Memory B cell (primary cell): ENCODE measurements around the gene SLC2A3.
"Not testable (repeated sequence)": the region's sequence is repeated elsewhere in the genome, so short reads cannot be mapped to it uniquely, and the experiment has no call there.

ENCODE experiments used
- ATAC-seq: fragments of 150-1000 bp; cut with Tn5 transposase; 2 replicates; pipeline ENCODE4 v1.10.0; 2021; ENCODE audit warnings: low read depth, mild to moderate bottlenecking, moderate library complexity
- DNase-seq, 2 donors: peaks; one replicate each; pipeline ENCODE4 v3.0.0; 2022; ENCODE audit warnings: low spot score in 2 of 2
- H3K27ac Mint-ChIP-seq: one replicate; pipeline ENCODE4 v1.8.0; 2022; ENCODE audit warnings: mild to moderate bottlenecking, moderate library complexity, mixed read lengths
- H3K27me3 Mint-ChIP-seq: one replicate; pipeline ENCODE4 v1.8.0; 2022; ENCODE audit warnings: mixed read lengths
- H3K36me3 Mint-ChIP-seq: one replicate; pipeline ENCODE4 v1.8.0; 2022; ENCODE audit warnings: mild to moderate bottlenecking, mixed read lengths
- H3K4me1 Mint-ChIP-seq: one replicate; pipeline ENCODE4 v1.8.0; 2022; ENCODE audit warnings: mixed read lengths
- H3K4me3 Mint-ChIP-seq: one replicate; pipeline ENCODE4 v1.8.0; 2022; ENCODE audit warnings: mild to moderate bottlenecking, moderate library complexity, mixed read lengths
- H3K9me3 Mint-ChIP-seq: one replicate; pipeline ENCODE4 v1.8.0; 2022; ENCODE audit warnings: mixed read lengths

SLC2A3 gene

DNA sequence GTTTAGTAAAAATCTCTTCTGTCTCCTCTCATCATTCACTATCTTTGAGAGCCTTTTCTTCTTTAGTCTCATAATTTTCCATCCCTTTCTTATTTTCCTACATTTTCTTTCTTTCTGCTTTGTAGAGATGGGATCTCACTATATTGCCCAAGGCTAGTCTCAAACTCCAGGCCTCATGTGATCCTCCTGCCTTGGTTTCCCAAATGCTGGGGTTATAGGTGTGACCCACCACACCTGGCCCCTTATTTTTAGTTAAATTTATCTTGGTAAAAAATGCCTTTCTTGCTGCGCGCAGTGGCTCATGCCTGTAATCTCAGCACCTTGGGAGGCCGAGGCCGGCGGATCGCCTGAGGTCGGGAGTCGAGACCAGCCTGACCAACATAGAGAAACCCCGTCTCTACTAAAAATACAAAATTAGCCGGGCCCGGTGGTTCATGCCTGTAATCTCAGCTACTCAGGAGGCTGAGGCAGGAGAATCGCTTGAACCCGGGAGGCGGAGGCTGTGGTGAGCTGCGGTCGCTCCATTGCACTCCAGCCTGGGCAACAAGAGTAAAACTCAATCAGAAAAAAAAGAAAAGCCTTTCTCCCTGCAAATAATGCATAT, 996 bp downstream of the SLC2A3 start:
- H3K27me3 Mint-ChIP-seq = no peaks in the 10 kb centered on the region
- H3K4me3 Mint-ChIP-seq = no peak overlapping the region
- H3K36me3 Mint-ChIP-seq = peaks cover 10% of the 10 kb centered on the region
- no peaks in the 10 kb centered on the region for H3K9me3 Mint-ChIP-seq
- DNase-seq = no peak
- H3K27ac Mint-ChIP-seq = no peak overlapping the region
- no peak for ATAC-seq
- H3K4me1 Mint-ChIP-seq = peaks cover 5% of the 10 kb centered on the region

DNA sequence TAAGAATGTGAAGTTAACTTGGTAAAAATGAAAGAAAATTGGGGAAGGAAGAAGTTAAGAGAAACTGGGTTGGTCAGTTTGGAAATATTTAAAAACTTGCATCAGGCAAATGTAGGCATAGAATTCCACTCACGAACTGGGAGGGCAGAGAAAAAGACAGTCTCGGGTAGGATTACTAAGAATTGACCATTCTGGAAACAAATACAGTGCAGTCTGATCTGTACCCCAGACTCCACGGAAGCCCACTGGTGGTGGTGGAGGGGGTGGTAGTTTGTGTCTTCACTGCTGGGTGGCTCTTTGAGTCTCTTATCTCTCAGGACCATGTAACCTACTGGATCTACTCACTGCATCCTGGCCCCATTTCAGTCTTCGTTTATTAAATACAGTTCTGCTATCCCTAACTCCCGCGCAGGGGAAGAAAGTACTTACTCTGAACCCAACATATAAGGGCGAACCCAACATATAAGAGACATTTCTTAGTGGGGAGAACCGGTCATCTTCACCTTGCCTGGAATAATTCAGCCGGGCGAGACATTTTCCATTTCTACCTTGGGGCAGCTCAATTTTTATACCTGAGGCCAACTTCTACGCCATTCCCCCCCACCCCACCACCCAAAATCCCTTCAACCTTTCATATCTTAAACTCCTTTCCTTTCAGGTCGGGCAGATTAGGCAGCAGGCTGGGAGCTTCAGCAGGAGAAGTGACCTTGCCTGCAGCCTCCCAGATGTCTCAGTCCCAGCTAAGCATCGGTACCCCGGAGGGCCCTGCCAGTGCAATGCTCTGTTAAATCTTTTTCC, 1.7 kb downstream of the SLC2A3 start:
- H3K27me3 Mint-ChIP-seq = no peaks in the 10 kb centered on the region
- DNase-seq = no peak
- H3K27ac Mint-ChIP-seq = no peak overlapping the region
- no peaks in the 10 kb centered on the region for H3K9me3 Mint-ChIP-seq
- H3K4me3 Mint-ChIP-seq = no peak overlapping the region
- peaks cover 5% of the 10 kb centered on the region for H3K4me1 Mint-ChIP-seq
- no peak for ATAC-seq
- peaks cover 11% of the 10 kb centered on the region for H3K36me3 Mint-ChIP-seq

DNA sequence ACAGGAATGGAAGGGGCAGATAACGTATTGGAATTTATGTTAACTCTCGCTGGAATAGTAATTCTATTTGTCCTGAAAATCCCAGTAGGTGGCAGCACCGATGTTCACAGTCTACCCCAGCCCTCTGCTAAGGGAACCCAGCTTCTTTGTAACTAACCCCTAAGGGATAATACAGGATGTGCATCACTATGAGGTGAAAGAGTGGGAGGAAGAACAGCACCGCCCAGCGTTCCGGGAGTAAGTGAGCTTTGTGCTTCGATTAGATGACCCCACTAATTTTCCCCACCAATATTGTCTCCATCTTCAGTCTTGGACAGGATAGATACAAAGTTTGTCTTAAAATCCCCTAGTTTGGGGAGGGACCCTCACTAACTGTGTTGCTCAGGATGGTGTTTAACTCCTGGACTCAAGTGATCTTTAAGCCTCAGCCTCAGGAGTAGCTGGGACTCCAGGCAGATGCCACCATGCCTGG, 2.7 kb downstream of the SLC2A3 start:
- DNase-seq (peak; percentile 56 to 78), ATAC-seq (peak; percentile 84)
- no peaks in the 10 kb centered on the region for H3K9me3 Mint-ChIP-seq

DNA sequence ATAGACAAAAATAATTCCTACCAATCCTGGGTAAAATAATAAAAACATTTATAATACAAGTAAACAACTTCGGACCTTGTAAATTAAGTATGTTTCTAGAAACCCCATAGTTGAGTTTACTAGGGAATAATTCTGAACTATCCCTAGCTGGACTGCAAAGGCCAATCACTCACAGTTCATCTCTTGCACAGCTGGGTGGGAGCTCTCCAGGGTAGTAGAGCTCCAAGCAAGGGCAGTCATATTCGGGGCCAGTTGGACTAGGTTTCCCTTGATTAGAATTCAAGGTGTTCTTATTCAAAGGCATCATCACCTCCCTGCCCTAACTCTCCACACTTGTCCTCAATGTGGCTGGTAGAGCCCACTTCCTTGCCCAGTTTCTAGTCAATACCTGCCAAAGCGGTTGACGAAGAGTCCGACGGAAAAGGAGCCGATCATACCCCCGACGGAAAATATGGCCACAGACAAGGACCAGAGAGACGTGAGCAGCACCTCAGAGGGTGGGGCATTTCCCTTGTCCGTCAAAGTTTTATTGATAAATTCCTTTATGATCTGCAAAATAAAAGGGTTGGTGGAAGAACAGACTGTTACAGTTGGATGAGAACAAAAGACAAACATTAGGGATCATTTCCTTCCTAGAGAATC, 3.3 kb downstream of the SLC2A3 start:
- H3K4me1 Mint-ChIP-seq, H3K4me3 Mint-ChIP-seq, DNase-seq, ATAC-seq, H3K9me3 Mint-ChIP-seq, H3K27ac Mint-ChIP-seq, H3K27me3 Mint-ChIP-seq: not testable (repeated sequence)
- H3K36me3 Mint-ChIP-seq = peaks cover 14% of the 10 kb centered on the region

More for the DNA sequence above, 2.7 kb downstream of the SLC2A3 start:
- H3K27ac Mint-ChIP-seq = no peak overlapping the region
- H3K4me3 Mint-ChIP-seq = no peak overlapping the region
- H3K36me3 Mint-ChIP-seq = peaks cover 14% of the 10 kb centered on the region
- H3K27me3 Mint-ChIP-seq = no peaks in the 10 kb centered on the region
- peaks cover 5% of the 10 kb centered on the region for H3K4me1 Mint-ChIP-seq

DNA sequence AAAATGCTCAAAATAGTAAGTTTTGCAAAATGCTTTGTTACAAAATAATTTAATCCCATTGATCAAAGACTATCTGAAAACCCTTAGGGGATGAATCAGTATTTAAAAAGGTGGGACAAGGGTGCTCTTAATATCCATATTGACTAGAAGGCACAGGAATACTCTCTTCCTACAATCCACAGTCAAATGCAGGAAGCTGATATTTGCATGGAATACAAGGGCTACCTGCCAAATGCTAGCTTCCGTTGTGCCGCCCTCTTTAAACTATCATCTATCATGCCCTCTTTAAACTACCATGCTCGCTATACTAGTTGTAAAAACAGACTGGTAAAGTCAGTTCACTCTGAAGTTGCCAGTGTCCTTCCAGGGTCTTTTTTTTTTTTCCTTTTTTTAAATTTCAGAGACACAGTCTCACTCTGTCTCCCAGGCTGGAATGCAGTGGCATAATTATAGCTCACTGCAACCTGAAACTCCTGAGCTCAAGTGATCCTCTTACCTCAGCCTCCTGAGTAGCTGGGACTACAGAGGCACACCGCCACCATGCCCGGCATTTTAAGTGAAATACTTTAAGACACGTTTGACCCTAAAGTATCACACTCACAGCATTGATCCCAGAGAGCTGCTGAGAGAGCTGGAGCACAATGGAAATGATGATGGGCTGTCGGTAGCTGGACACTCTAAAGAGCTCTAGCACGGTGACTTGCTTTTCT, 6.7 kb downstream of the SLC2A3 start:
- no peak for DNase-seq
- peaks cover 32% of the 10 kb centered on the region for H3K36me3 Mint-ChIP-seq
- H3K4me3 Mint-ChIP-seq = no peak overlapping the region

DNA sequence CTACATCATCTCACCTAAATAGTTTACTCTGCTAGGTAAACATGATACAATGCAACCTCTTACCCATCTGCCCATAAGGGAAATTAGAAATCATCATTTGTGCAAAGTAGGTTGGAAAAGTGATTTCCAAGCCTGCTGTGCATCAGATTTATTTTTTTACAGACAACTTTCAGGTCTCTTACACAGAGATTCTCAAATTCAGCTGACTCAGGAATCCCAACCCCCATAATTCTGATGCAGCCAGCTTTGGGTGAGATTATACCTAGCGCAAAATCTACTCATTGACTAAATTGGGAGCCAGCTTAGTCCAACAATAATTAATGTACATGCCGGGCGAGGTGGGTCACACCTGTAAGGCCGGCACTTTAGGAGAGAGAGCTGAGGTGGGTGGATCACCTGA, 8.5 kb downstream of the SLC2A3 start:
- Mint-ChIP-seq H3K27me3 (no peaks in the 10 kb centered on the region), H3K4me1 (peaks cover 2% of the 10 kb centered on the region), H3K27ac (peak overlapping the region; percentile 82), H3K4me3 (no peak overlapping the region), H3K9me3 (no peaks in the 10 kb centered on the region), H3K36me3 (peaks cover 39% of the 10 kb centered on the region)
- ATAC-seq = no peak
- DNase-seq = no peak

More for the DNA sequence above, 6.7 kb downstream of the SLC2A3 start:
- Mint-ChIP-seq H3K27me3 (no peaks in the 10 kb centered on the region), H3K4me1 (peaks cover 2% of the 10 kb centered on the region), H3K27ac (peak overlapping the region; percentile 20), H3K9me3 (no peaks in the 10 kb centered on the region)
- ATAC-seq = no peak

DNA sequence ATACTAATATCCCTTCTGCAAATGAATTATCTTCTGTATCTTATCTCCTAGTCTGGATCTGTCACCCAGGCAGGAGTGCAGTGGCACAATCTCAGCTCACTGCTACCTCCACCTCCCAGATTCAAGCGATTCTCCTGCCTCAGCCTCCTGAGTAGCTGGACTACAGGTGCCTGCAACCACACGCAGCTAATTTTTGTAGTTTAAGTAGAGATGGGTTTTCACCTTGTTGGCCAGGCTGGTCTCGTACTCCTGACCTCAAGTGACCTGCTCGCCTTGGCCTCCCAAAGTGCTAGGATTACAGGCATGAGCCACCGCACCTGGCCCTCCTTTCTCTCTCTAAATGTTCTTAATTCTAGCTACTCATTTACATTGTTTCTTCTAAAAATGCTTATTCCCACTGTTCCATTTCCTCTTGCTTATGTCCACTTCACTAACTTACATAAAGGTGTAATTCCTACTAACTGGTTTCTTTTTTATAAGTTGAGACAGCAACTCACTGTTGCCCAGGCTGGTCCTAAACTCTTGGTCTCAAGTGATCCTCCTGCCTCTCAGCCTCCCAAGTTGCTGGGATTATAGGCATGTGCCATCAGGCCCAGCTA, 9.8 kb downstream of the SLC2A3 start:
- not testable (repeated sequence) for H3K9me3 Mint-ChIP-seq, ATAC-seq, DNase-seq, H3K27me3 Mint-ChIP-seq, H3K4me3 Mint-ChIP-seq, H3K4me1 Mint-ChIP-seq
- Mint-ChIP-seq H3K27ac (peak overlapping the region; percentile 14), H3K36me3 (peaks cover 39% of the 10 kb centered on the region)

DNA sequence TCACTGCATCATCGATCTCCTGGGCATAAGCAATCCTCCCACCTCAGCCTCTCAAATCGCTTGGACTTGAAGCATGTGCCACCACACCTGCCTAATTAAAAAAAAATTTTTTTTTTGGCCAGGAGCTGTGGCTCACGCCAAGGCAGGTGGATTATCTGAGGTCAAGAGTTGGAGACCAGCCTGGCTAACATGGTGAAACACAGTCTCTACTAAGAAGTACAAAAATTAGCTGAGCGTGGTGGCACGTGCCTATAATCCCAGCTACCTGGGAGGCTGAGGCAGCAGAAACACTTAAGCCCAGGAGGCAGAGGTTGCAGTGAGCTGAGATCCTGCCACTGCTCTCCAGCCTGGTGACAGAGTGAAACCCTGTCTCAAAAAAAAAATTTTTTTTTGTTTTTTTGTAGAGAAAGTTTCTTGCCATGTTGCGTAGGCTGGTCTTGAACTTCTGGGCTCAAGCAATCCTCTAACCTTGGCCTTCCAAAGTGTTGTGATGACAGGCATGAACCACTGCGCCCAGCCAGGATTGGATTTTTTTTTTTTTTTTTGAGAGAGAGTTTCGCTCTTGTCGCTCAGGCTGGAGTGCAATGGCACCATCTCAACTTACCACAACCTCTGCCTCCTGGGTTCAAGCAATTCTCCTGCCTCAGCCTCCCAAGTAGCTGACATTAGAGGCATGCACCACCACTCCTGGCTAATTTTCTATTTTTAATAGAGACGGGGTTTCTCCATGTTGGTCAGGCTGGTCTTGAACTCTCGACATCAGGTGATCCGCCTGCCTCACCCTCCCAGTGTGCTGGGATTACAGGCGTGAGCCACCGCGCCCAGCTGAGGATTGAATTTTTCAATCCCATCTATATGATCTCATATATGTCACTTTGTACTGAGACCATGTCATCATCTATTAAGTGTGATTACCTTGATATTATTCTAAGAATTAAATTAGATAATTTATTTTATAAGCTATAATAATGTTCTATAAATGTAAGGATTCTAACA, 12.4 kb downstream of the SLC2A3 start:
- H3K9me3 Mint-ChIP-seq = no peaks in the 10 kb centered on the region
- H3K4me1 Mint-ChIP-seq = no peaks in the 10 kb centered on the region
- H3K27me3 Mint-ChIP-seq = no peaks in the 10 kb centered on the region
- no peak for ATAC-seq
- no peak for DNase-seq
- peaks cover 42% of the 10 kb centered on the region for H3K36me3 Mint-ChIP-seq
- H3K4me3 Mint-ChIP-seq = no peak overlapping the region
- H3K27ac Mint-ChIP-seq = no peak overlapping the region

DNA sequence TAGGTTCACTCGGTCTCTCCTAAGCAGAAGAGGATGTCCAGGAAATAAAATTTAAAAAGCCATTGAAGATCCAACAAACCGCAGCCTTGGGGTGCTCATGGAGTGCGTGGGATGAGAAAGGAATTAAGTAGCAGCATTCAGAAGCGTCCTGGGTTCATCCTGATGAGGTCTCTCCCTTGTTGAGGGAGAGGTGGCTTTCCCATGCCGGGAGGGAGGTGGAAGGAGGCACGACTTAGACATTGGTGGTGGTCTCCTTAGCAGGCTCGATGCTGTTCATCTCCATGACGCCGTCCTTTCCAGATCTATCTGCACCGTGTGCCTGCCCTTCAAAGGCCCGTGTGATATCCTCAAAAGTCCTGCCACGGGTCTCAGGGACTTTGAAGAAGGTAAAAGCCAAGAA, 14.8 kb downstream of the SLC2A3 start:
- not testable (repeated sequence) for H3K27me3 Mint-ChIP-seq, H3K4me1 Mint-ChIP-seq, DNase-seq, ATAC-seq, H3K9me3 Mint-ChIP-seq, H3K4me3 Mint-ChIP-seq
- peaks cover 39% of the 10 kb centered on the region for H3K36me3 Mint-ChIP-seq
- H3K27ac Mint-ChIP-seq = peak overlapping the region; percentile 74

DNA sequence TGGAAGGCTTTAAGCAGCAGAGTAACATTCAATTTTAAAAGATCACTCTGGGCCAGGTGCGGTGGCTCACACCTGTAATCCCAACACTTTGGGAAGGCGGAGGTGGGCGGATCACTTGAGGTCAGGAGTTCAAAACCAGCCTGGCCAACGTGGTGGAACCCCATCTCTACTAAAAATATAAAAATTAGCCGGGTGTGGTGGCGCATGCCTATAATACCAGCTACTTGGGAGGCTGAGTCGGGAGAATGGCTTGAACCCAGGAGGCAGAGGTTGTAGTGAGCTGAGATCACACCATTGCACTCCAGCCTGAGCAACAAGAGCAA, 17.8 kb downstream of the SLC2A3 start:
- H3K27ac Mint-ChIP-seq, ATAC-seq, H3K4me3 Mint-ChIP-seq, H3K27me3 Mint-ChIP-seq, H3K4me1 Mint-ChIP-seq, H3K9me3 Mint-ChIP-seq, DNase-seq: not testable (repeated sequence)
- peaks cover 28% of the 10 kb centered on the region for H3K36me3 Mint-ChIP-seq

DNA sequence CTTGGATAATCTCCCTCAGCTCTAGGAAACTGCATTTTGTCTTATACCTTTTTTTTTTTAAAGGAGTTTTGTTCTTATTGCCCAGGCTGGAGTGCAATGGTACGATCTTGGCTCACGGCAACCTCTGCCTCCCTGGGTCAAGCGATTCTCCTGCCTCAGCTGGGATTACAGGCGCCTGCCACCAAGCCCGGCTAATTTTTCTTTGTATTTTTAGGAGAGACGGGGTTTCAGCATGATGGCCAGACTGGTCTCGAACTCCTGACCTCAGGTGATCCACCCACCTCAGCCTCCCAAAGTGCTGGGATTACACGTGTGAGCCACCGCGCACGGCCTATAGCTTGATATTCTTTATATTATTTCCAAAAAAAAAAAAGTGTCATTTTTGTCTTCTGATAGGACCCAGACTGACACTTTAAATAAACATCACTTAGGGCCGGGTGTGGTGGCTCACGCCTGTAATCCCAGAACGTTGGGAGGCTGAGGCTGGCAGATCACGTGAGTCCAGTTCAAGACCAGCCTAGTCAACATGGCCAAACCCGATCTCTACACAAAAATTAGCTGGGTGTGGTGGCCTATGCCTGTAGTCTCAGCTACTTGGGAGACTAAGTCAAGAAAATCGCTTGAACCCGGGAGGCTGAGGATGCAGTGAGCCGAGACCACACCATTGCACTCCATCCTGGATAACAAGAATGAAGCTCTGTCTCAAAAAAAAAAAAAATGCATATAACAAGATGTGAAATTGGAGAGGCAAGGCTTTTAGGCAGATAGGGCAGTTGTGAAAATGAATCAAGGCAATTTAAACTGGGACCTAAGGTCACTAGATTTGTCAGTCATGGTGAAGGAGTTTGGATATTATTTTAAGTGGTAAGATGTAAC, 18.4 kb downstream of the SLC2A3 start:
- ATAC-seq = no peak
- Mint-ChIP-seq H3K36me3 (peaks cover 25% of the 10 kb centered on the region), H3K27ac (no peak overlapping the region), H3K4me1 (peaks cover 3% of the 10 kb centered on the region), H3K4me3 (no peak overlapping the region), H3K27me3 (no peaks in the 10 kb centered on the region), H3K9me3 (no peaks in the 10 kb centered on the region)
- no peak for DNase-seq

DNA sequence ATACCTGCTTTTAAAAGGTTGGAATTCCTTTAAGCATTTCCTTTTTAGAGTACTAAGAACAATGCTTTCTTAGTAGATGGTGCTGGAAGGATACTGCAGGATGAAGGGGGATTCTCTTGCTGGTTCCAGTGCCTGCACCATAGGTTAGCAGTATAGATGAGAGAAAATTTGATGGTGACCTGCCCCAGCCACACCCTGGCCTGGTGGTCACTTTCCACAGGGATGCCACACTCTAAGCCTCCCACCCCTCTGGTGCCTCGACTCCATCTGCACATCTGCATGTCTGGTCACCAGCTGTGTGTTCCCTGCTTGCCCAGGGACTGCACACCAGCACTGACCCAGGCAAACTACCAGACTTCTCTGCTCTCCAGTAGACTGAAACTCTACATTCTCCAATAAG, 19.1 kb downstream of the SLC2A3 start:
- H3K27me3 Mint-ChIP-seq = no peaks in the 10 kb centered on the region
- H3K27ac Mint-ChIP-seq = no peak overlapping the region
- ATAC-seq (no peak), DNase-seq (no peak)
- no peak overlapping the region for H3K4me3 Mint-ChIP-seq
- peaks cover 3% of the 10 kb centered on the region for H3K4me1 Mint-ChIP-seq
- H3K36me3 Mint-ChIP-seq = peaks cover 22% of the 10 kb centered on the region
- H3K9me3 Mint-ChIP-seq = no peaks in the 10 kb centered on the region
